Tibial nerve (tissue), 4 donors: ENCODE data around the gene LRRC43.
A peak's percentile ranks its signal among the peaks of the same experiment; 100 is the strongest.

Experiments
- CTCF ChIP-seq, 5 experiments: fragments of 200-600 bp in 3 of 5; fragments of 450-650 bp in 2 of 5; sonication (generic) in 3 of 5; IDR thresholded peaks; one replicate each; pipeline ENCODE4 v1.5.1; 2016 to 2019; ENCODE audit warnings: antibody characterized with exemption in 5 of 5, mild to moderate bottlenecking in 3 of 5, moderate library complexity in 2 of 5
- EP300 ChIP-seq, 2 donors: sonication (generic); formaldehyde crosslinking; IDR thresholded peaks; one replicate each; pipeline ENCODE4 v1.6.1; 2017; ENCODE audit warnings: antibody characterized with exemption in 2 of 2, mild to moderate bottlenecking in 1 of 2
- POLR2A ChIP-seq, 2 donors: fragments of 450-650 bp; IDR thresholded peaks; one replicate each; pipeline ENCODE4 v1.6.1; 2017; ENCODE audit warnings: antibody characterized with exemption in 2 of 2, mild to moderate bottlenecking in 2 of 2, moderate library complexity in 2 of 2

GRCh38 chr12:122190842-122191668, 8.1 kb downstream of the LRRC43 start:
- TF ChIP-seq CTCF (IDR thresholded peaks at IDR 0.05) (peak in 3 of 5 experiments; percentile 18 to 65 (median 24)), POLR2A (IDR thresholded peaks at IDR 0.05) (no peak), EP300 (IDR thresholded peaks at IDR 0.05) (no peak)
